Testis (tissue), 2 donors: ENCODE data around the gene RARS2.

Experiments
- POLR2A ChIP-seq: fragments of 450-650 bp; IDR thresholded peaks from one replicate; pipeline ENCODE4 v1.6.1; 2017; ENCODE audit warnings: antibody characterized with exemption, mild to moderate bottlenecking, moderate library complexity
- TF ChIP-seq, protein P1 (sequence below), 3 experiments: fragments of 450-650 bp in 2 of 3; fragments of 200-600 bp in 1 of 3; sonication (generic) in 1 of 3; IDR thresholded peaks; one replicate each; pipeline ENCODE4 v1.5.1; 2016 to 2019; ENCODE audit warnings: antibody characterized with exemption in 3 of 3, mild to moderate bottlenecking in 2 of 3, moderate library complexity in 1 of 3

DNA sequence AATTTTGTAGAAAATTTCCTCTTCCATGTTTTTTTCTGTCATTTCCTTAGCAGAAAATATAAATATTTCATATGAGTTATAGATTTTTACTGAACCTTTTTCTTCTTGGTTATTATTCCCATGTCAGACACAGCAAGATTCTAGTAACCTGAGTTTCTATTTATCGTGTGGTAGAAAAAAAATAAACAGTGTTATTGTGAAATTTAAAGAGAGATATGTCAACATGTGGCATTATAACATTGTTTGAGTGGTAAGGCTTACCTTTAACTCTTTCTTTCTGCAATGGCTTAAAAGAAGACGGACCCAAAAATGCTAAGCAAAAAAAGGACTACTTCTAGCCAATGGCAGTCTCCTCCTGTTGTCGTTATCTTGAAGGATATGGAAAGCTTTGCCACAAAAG, 19.0 kb upstream of the RARS2 start:
- TF ChIP-seq, protein P1, sequence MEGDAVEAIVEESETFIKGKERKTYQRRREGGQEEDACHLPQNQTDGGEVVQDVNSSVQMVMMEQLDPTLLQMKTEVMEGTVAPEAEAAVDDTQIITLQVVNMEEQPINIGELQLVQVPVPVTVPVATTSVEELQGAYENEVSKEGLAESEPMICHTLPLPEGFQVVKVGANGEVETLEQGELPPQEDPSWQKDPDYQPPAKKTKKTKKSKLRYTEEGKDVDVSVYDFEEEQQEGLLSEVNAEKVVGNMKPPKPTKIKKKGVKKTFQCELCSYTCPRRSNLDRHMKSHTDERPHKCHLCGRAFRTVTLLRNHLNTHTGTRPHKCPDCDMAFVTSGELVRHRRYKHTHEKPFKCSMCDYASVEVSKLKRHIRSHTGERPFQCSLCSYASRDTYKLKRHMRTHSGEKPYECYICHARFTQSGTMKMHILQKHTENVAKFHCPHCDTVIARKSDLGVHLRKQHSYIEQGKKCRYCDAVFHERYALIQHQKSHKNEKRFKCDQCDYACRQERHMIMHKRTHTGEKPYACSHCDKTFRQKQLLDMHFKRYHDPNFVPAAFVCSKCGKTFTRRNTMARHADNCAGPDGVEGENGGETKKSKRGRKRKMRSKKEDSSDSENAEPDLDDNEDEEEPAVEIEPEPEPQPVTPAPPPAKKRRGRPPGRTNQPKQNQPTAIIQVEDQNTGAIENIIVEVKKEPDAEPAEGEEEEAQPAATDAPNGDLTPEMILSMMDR (IDR thresholded peaks at IDR 0.05) = no peak
- no peak for TF ChIP-seq POLR2A
